KMS-11 (cell line): ENCODE results near the gene HADH.

Source experiments
- H2AFZ ChIP-seq: fragments of 200-600 bp; sonication (generic); 2 replicates; pipeline ENCODE4 v1.6.1; 2016; ENCODE audit warnings: antibody characterized with exemption, mixed run types, low read depth
- H3K27ac ChIP-seq: fragments of 200-600 bp; sonication (generic); 2 replicates; pipeline ENCODE4 v1.6.1; 2016; ENCODE audit warnings: mild to moderate bottlenecking, mixed run types
- H3K27me3 ChIP-seq: fragments of 200-600 bp; sonication (generic); 2 replicates; pipeline ENCODE4 v1.6.1; 2017; ENCODE audit warnings: mild to moderate bottlenecking, low read depth, mixed run types, moderate library complexity; ENCODE audit not compliant: insufficient read depth
- H3K36me3 ChIP-seq: fragments of 200-600 bp; sonication (generic); 2 replicates; pipeline ENCODE4 v1.6.1; 2017; ENCODE audit warnings: mild to moderate bottlenecking, mixed run types; ENCODE audit not compliant: insufficient read depth
- H3K4me1 ChIP-seq: fragments of 200-600 bp; sonication (generic); 2 replicates; pipeline ENCODE4 v1.6.1; 2016; ENCODE audit warnings: mild to moderate bottlenecking, low read depth, mixed run types; ENCODE audit not compliant: poor library complexity, severe bottlenecking
- H3K4me2 ChIP-seq: fragments of 200-600 bp; sonication (generic); 2 replicates; pipeline ENCODE4 v1.7.0; 2016; ENCODE audit warnings: mild to moderate bottlenecking, mixed run types
- H3K4me3 ChIP-seq: fragments of 200-600 bp; sonication (generic); IDR thresholded peaks from 2 replicates; pipeline ENCODE4 v1.6.1; 2017; ENCODE audit warnings: low read depth, low read length, mixed read lengths; ENCODE audit not compliant: insufficient read depth
- H3K79me2 ChIP-seq: fragments of 200-600 bp; sonication (generic); 2 replicates; pipeline ENCODE4 v1.6.1; 2016; ENCODE audit warnings: low read depth, mixed run types; ENCODE audit not compliant: insufficient read depth
- H3K9ac ChIP-seq: fragments of 200-600 bp; sonication (generic); 2 replicates; pipeline ENCODE4 v1.6.1; 2016; ENCODE audit warnings: mild to moderate bottlenecking, mixed run types
- H4K20me1 ChIP-seq: fragments of 200-600 bp; sonication (generic); 2 replicates; pipeline ENCODE4 v1.6.1; 2016; ENCODE audit warnings: mild to moderate bottlenecking, mixed run types; ENCODE audit not compliant: insufficient read depth
- TF ChIP-seq, protein P1 (sequence below): fragments of 200-600 bp; sonication (generic); conservative IDR thresholded peaks from 2 replicates; pipeline ENCODE4 v1.6.1; 2017; ENCODE audit warnings: low read depth, mild to moderate bottlenecking, antibody characterized with exemption, low read length, moderate library complexity, mixed read lengths

HADH gene

DNA sequence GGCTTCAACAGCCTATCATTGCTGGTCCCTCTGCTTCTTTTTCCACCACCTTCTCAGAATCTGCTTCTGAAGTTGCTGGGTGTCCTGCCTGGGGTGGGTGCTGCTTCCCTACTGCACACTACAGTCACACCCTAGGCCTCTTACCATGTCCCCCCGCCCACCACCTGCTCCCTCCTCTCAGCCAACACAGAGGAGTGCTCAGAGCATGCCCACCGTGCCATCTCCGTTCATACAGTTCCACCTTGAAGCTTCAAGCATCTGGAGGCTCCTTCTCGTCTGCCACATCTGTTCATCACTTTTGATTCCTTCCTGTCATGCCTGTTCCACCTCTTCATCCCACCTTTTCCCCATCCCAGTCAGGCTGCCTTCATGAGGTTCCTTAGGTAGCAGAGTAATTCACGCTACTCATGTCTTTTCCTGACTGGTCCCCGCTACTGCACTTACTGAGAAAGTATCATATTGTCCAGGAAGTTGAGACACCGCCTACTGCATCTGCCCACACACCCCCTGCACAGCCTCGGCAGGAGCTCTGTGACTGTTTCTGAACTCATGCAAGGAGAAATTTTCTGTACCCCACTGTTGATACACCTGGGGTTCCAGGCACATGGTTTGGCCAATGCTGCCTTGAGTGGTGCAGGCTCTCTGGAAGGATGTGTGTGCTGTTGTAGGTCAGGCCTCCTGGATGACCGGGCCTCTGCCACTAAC is 39.5 kb downstream of the HADH start:
- no peak overlapping the region for H2AFZ ChIP-seq
- H4K20me1 ChIP-seq = no peaks in the 10 kb centered on the region
- H3K4me2 ChIP-seq = no peak overlapping the region
- no peak overlapping the region for H3K4me3 ChIP-seq
- H3K27ac ChIP-seq = peak overlapping the region; percentile 56; the same call in 1 of the 2 replicates
- no peaks in the 10 kb centered on the region for H3K27me3 ChIP-seq
- no peaks in the 10 kb centered on the region for H3K36me3 ChIP-seq
- H3K9ac ChIP-seq = no peak overlapping the region
- no peaks in the 10 kb centered on the region for H3K79me2 ChIP-seq
- TF ChIP-seq, protein P1, sequence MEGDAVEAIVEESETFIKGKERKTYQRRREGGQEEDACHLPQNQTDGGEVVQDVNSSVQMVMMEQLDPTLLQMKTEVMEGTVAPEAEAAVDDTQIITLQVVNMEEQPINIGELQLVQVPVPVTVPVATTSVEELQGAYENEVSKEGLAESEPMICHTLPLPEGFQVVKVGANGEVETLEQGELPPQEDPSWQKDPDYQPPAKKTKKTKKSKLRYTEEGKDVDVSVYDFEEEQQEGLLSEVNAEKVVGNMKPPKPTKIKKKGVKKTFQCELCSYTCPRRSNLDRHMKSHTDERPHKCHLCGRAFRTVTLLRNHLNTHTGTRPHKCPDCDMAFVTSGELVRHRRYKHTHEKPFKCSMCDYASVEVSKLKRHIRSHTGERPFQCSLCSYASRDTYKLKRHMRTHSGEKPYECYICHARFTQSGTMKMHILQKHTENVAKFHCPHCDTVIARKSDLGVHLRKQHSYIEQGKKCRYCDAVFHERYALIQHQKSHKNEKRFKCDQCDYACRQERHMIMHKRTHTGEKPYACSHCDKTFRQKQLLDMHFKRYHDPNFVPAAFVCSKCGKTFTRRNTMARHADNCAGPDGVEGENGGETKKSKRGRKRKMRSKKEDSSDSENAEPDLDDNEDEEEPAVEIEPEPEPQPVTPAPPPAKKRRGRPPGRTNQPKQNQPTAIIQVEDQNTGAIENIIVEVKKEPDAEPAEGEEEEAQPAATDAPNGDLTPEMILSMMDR = no peak
- H3K4me1 ChIP-seq = peaks cover 47% of the 10 kb centered on the region

DNA sequence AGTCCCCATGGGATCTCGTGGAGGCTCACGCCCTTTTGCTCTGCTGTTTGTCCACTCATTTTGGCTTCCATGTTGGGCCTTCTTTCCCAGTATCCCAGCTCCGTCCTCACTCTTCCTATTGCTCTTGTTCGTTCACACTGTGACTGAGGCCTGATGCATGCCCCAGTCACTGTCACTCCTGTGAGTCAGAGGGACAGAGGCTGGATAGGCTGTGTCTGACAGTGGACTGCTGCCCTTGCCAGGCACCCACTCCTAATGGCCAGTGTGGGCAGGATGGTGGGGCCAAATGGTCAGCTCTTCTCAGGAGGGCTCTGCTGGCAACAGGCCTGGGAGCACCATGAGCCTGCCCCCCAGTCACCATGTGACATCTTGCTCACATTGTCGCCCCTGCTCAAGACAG is 40.0 kb downstream of the HADH start:
- TF ChIP-seq, protein P1 = no peak
- peak overlapping the region; percentile 56 for H3K27ac ChIP-seq
- H3K4me3 ChIP-seq = no peak overlapping the region
- no peak overlapping the region for H2AFZ ChIP-seq
- H3K4me1 ChIP-seq = peaks cover 53% of the 10 kb centered on the region
- 0 out of 2 replicates have a peak, but pooled peaks cover under 1% of the 10 kb centered on the region for H3K36me3 ChIP-seq
- H4K20me1 ChIP-seq = no peaks in the 10 kb centered on the region
- H3K27me3 ChIP-seq = no peaks in the 10 kb centered on the region
- no peaks in the 10 kb centered on the region for H3K79me2 ChIP-seq
- peak overlapping the region; percentile 4; the same call in 1 of the 2 replicates for H3K9ac ChIP-seq
- no peak overlapping the region; the same call in 1 of the 2 replicates for H3K4me2 ChIP-seq

DNA sequence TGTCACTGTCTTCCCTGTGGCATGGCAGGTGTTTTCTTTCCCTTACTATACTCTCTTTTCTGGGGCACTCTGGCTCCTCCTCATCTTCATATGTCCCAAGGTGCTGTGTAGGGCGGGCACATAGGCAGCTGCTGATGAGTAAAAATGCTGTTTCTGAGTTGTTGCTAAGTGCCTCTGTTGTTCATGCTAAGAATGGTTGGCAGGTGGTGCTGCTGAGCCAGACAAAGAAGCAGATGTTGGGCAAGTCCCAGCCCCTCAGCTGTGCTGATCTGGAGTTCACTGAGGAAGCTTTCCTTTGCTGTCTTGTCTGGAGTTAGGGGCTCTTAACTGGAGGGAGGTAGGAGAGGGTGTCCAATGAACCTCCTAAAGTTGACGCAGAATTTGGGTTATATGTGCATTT is 40.6 kb downstream of the HADH start:
- H3K79me2 ChIP-seq = no peaks in the 10 kb centered on the region
- H3K9ac ChIP-seq = peak overlapping the region; percentile 6; the same call in 1 of the 2 replicates
- H3K4me2 ChIP-seq = peak overlapping the region; percentile 36; the same call in 1 of the 2 replicates
- no peak overlapping the region for H2AFZ ChIP-seq
- H3K27me3 ChIP-seq = no peaks in the 10 kb centered on the region
- H4K20me1 ChIP-seq = no peaks in the 10 kb centered on the region
- H3K36me3 ChIP-seq = 0 out of 2 replicates have a peak, but pooled peaks cover 4% of the 10 kb centered on the region
- H3K4me3 ChIP-seq = no peak overlapping the region
- TF ChIP-seq, protein P1 = peak; percentile 92
- H3K27ac ChIP-seq = peak overlapping the region; percentile 56
- peaks cover 59% of the 10 kb centered on the region for H3K4me1 ChIP-seq

DNA sequence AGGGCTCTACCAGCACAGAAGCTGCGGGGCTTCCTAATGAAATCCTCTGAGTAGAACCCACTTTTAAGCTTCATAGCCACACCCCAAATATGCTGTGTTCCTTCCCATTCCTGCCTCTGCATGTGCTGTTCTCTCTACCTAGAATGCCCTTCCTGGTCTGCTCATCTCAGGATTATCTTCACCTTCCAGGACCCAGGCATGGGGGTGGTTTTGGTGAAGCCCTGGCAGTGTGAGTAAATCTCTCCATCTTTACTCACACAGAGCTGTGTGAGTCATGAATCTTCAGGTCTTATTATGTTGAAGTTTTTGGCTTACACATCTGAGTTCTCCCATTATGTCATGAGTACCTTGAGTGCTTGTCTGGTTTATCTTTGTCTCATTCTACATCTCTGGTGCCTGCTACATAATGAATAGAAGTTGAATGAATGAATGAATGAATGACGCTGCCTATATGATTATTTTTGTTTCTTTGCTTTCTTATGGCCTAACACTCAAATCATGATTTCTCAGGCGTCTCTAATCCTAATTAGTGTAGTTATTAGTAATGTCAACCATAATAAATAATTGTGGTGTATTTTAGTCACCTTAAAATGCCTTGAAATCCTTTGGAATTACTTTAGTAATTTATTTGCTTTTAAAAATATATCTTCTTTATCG is 41.9 kb downstream of the HADH start:
- Histone ChIP-seq H3K36me3 (0 out of 2 replicates have a peak, but pooled peaks cover 4% of the 10 kb centered on the region), H3K4me3 (no peak overlapping the region), H4K20me1 (no peaks in the 10 kb centered on the region), H3K27me3 (no peaks in the 10 kb centered on the region), H3K79me2 (no peaks in the 10 kb centered on the region), H3K4me1 (peaks cover 69% of the 10 kb centered on the region), H2AFZ (no peak overlapping the region), H3K4me2 (no peak overlapping the region), H3K9ac (no peak overlapping the region), H3K27ac (no peak overlapping the region; the same call in 1 of the 2 replicates)
- TF ChIP-seq, protein P1 = no peak
